Neural progenitor cell (in vitro differentiated cells): Measurements from ENCODE around the gene HNF1B.

Source experiments
- CTCF ChIP-seq: fragments of 200-600 bp; sonication (generic); IDR thresholded peaks from 2 replicates; pipeline ENCODE4 v1.5.1; 2017; ENCODE audit warnings: antibody characterized with exemption, mild to moderate bottlenecking
- EZH2 ChIP-seq: fragments of 200-600 bp; sonication (generic); IDR thresholded peaks from 2 replicates; pipeline ENCODE4 v1.6.1; 2017; ENCODE audit warnings: antibody characterized with exemption, mild to moderate bottlenecking, moderate library complexity

- TF ChIP-seq CTCF (no peak), EZH2 (no peak)
Measured at GRCh38 chr17:37792787-37793186, 47.9 kb upstream of the HNF1B start.
